Keratinocyte (primary cell): Measurements from ENCODE around the gene ATF5. TPM values are rescaled to one million over a fixed set of nuclear protein-coding genes. Genes with fewer than 3 reads are reported as not detected.

Experiments used
- DNase-seq: peaks from one replicate; pipeline ENCODE4 v3.0.0-alpha.2; 2011; ENCODE audit warnings: low read depth, missing footprints, low spot score
- FAIRE-seq: peaks from 2 replicates; lab custom pipeline; 2011; peaks lifted over from hg19 to GRCh38; lab: Jason Lieb, UNC
- H2AFZ ChIP-seq: 2 replicates; pipeline ENCODE4 v1.6.0; 2012; ENCODE audit warnings: low read length, control low read depth, inconsistent platforms; ENCODE audit not compliant: control insufficient read depth
- H3K27ac ChIP-seq: 2 replicates; pipeline ENCODE4 v1.5.1; 2011; ENCODE audit warnings: low read length; ENCODE audit not compliant: control insufficient read depth, insufficient read depth
- H3K27me3 ChIP-seq: 3 replicates; pipeline ENCODE4 v1.6.0; 2011; ENCODE audit warnings: low read length; ENCODE audit not compliant: control insufficient read depth, insufficient read depth; ENCODE audit errors: extremely low read depth
- H3K36me3 ChIP-seq, 2 experiments: 2 replicates in 1 of 2; 3 replicates in 1 of 2; pipeline ENCODE4 v1.5.1; 2011; ENCODE audit warnings: low read length in 2 of 2, mild to moderate bottlenecking in 1 of 2; ENCODE audit not compliant: control insufficient read depth in 2 of 2, insufficient read depth in 2 of 2; ENCODE audit errors: extremely low read depth in 1 of 2
- H3K4me1 ChIP-seq: 3 replicates; pipeline ENCODE4 v1.5.1; 2011; ENCODE audit warnings: low read length; ENCODE audit not compliant: control insufficient read depth, insufficient read depth; ENCODE audit errors: extremely low read depth
- H3K4me2 ChIP-seq: 3 replicates; pipeline ENCODE4 v1.6.0; 2011; ENCODE audit warnings: low read depth, low read length; ENCODE audit not compliant: control insufficient read depth, insufficient read depth; ENCODE audit errors: extremely low read depth
- H3K4me3 ChIP-seq, 3 experiments: fragments of 200-600 bp in 1 of 3; sonication (generic) in 1 of 3; 2 replicates in 2 of 3; 3 replicates in 1 of 3; pipeline ENCODE4 v1.5.1; 2011 to 2016; ENCODE audit warnings: low read length in 3 of 3, mild to moderate bottlenecking in 3 of 3, control low read depth in 2 of 3, inconsistent platforms in 1 of 3, low read depth in 1 of 3, mixed read lengths in 1 of 3, mixed run types in 1 of 3, moderate library complexity in 1 of 3; ENCODE audit not compliant: control insufficient read depth in 2 of 3, insufficient read depth in 2 of 3; ENCODE audit errors: extremely low read depth in 1 of 3
- H3K79me2 ChIP-seq: 2 replicates; pipeline ENCODE4 v1.6.0; 2012; ENCODE audit warnings: low read length; ENCODE audit not compliant: control insufficient read depth, insufficient read depth
- H3K9ac ChIP-seq: 3 replicates; pipeline ENCODE4 v1.6.0; 2011; ENCODE audit warnings: low read length; ENCODE audit not compliant: control insufficient read depth, insufficient read depth; ENCODE audit errors: extremely low read depth
- H3K9me1 ChIP-seq: 3 replicates; pipeline ENCODE4 v1.6.0; 2011; ENCODE audit warnings: low read length; ENCODE audit not compliant: control insufficient read depth, insufficient read depth; ENCODE audit errors: extremely low read depth
- H3K9me3 ChIP-seq: 2 replicates; pipeline ENCODE4 v1.5.1; 2012; ENCODE audit warnings: low read depth, low read length; ENCODE audit not compliant: control insufficient read depth
- H4K20me1 ChIP-seq: 3 replicates; pipeline ENCODE4 v1.6.0; 2011; ENCODE audit warnings: low read length; ENCODE audit not compliant: control insufficient read depth, insufficient read depth; ENCODE audit errors: extremely low read depth
- CTCF ChIP-seq, 3 experiments: IDR thresholded peaks in 1 of 3; conservative IDR thresholded peaks in 1 of 3; optimal IDR thresholded peaks in 1 of 3; 2 replicates in 2 of 3; 3 replicates in 1 of 3; pipeline versions ENCODE3 to v1.5.1; 2011; ENCODE audit warnings: low read length in 3 of 3, mild to moderate bottlenecking in 3 of 3, moderate library complexity in 2 of 3, control low read depth in 1 of 3, inconsistent platforms in 1 of 3; ENCODE audit not compliant: insufficient read depth in 2 of 3; ENCODE audit errors: extremely low read depth in 1 of 3
- EZH2 ChIP-seq: IDR thresholded peaks from one replicate; pipeline ENCODE4 v1.6.1; 2012; ENCODE audit warnings: inconsistent platforms, mild to moderate bottlenecking, low read length, moderate library complexity
- dilution Hi-C: fragments of 300-500 bp; cut with MboI; formaldehyde crosslinking; loops from one replicate; pipeline ENCODE4 v1.7.0; 2020; ENCODE audit warnings: low sequenced_read_pairs; ENCODE audit not compliant: extremely low pct_ligation_motif_present
- polyA plus RNA-seq, 5 experiments: library from polyadenylated mRNA; depleted of rRNA in 3 of 5; stranded (reverse) in 3 of 5; stranded (forward) in 1 of 5; unstranded in 1 of 5; fragments of >200 nt; gene quantifications; 1 replicate in 1 of 5; 2 replicates in 3 of 5; 3 replicates in 1 of 5; pipeline versions ENCODE4 v1.2.1 to v1.2.3, GENCODE V29; 2011 to 2012; ENCODE audit warnings: missing spikeins in 2 of 5, low read depth in 1 of 5, low replicate concordance in 1 of 5

Gene ATF5
- polyA plus RNA-seq, 1 donor (not counting 4 experiments of a cell fraction or from before 2014, with no cell fraction given): 6.0 TPM

GRCh38 chr19:49881672-49882394, 47.2 kb upstream of the ATF5 start:
- TF ChIP-seq EZH2 (no peak), CTCF (optimal IDR thresholded peaks at IDR 0.05 in 1 of 3, IDR thresholded peaks at IDR 0.05 in 1 of 3, conservative IDR thresholded peaks at IDR 0.05 in 1 of 3; ENCODE audit: extremely low read depth in 1 of 3, insufficient read depth in 2 of 3, low read length in 3 of 3) (no peak)
- dilution Hi-C loops: no loop called here
- Histone ChIP-seq H3K36me3 (peaks cover 31 to 34% of the 10 kb centered on the region in 2 experiments), H3K79me2 (peaks cover 9% of the 10 kb centered on the region), H4K20me1 (no peaks in the 10 kb centered on the region), H3K27ac (no peak overlapping the region), H3K4me2 (no peak overlapping the region), H2AFZ (no peak overlapping the region), H3K9me3 (peaks cover 4% of the 10 kb centered on the region), H3K9ac (no peak overlapping the region), H3K27me3 (no peaks in the 10 kb centered on the region), H3K4me1 (peaks cover 13% of the 10 kb centered on the region), H3K4me3 (no peak overlapping the region), H3K9me1 (no peaks in the 10 kb centered on the region)
- DNase-seq: no peak
- FAIRE-seq: no peak

GRCh38 chr19:49882643-49883042, 46.4 kb upstream of the ATF5 start:
- dilution Hi-C loops: no loop called here
- H3K36me3 ChIP-seq: peaks cover 31 to 34% of the 10 kb centered on the region in 2 experiments

More at GRCh38 chr19:49882643-49883042, 46.4 kb upstream of the ATF5 start:
- FAIRE-seq: no peak
- peaks cover 4% of the 10 kb centered on the region for H3K9me3 ChIP-seq
- H3K27me3 ChIP-seq: no peaks in the 10 kb centered on the region
- H3K4me1 ChIP-seq: peaks cover 13% of the 10 kb centered on the region
- H2AFZ ChIP-seq: no peak overlapping the region
- H3K79me2 ChIP-seq: peaks cover 9% of the 10 kb centered on the region
- H3K4me2 ChIP-seq: no peak overlapping the region
- H4K20me1 ChIP-seq: no peaks in the 10 kb centered on the region
- no peak for DNase-seq
- H3K4me3 ChIP-seq: no peak overlapping the region
- no peak overlapping the region for H3K9ac ChIP-seq
- TF ChIP-seq EZH2 (no peak), CTCF (optimal IDR thresholded peaks at IDR 0.05 in 1 of 3, IDR thresholded peaks at IDR 0.05 in 1 of 3, conservative IDR thresholded peaks at IDR 0.05 in 1 of 3; ENCODE audit: extremely low read depth in 1 of 3, insufficient read depth in 2 of 3, low read length in 3 of 3) (no peak)
- H3K9me1 ChIP-seq: no peaks in the 10 kb centered on the region
- H3K27ac ChIP-seq: no peak overlapping the region
